Measurements from ENCODE around the gene AKR1B15. TPM values are rescaled to one million over a fixed set of nuclear protein-coding genes. Genes with fewer than 3 reads are reported as not detected.

Gene AKR1B15
- total RNA-seq, 1 donor from 2014 or later = not detected

GRCh38 chr7:134532180-134532953 lies 16.5 kb upstream of the AKR1B15 start:
- H3K27me3 ChIP-seq = no peaks in the 10 kb centered on the region
- no peaks in the 10 kb centered on the region for H3K36me3 ChIP-seq
- H3K9me3 ChIP-seq (ENCODE audit: low read depth) = no peaks in the 10 kb centered on the region
- Mint-ChIP-seq H3K4me3 (no peak overlapping the region), H3K27me3 (ENCODE audit: insufficient read depth, low read depth) (no peaks in the 10 kb centered on the region), H3K36me3 (no peaks in the 10 kb centered on the region), H3K9me3 (no peaks in the 10 kb centered on the region), H3K27ac (no peak overlapping the region), H3K4me1 (peaks cover 7% of the 10 kb centered on the region)
- no peaks in the 10 kb centered on the region for H3F3A ChIP-seq (ENCODE audit: low read depth)
- no peaks in the 10 kb centered on the region for H4K20me1 ChIP-seq (ENCODE audit: low read depth)
- H3K4me1 ChIP-seq = peaks cover 11% of the 10 kb centered on the region
- H2AFZ ChIP-seq (replicated peaks) = no peak overlapping the region
- no peak overlapping the region for H3K27ac ChIP-seq
- no peak overlapping the region for H3K9ac ChIP-seq
- no peak overlapping the region for H3K4me3 ChIP-seq
- H3K4me2 ChIP-seq = no peak overlapping the region
- TF ChIP-seq EZH2phosphoT487 (IDR thresholded peaks at IDR 0.05) = no peak
- no peak for TF ChIP-seq EZH2 (IDR thresholded peaks at IDR 0.05)
- TF ChIP-seq, protein P1, sequence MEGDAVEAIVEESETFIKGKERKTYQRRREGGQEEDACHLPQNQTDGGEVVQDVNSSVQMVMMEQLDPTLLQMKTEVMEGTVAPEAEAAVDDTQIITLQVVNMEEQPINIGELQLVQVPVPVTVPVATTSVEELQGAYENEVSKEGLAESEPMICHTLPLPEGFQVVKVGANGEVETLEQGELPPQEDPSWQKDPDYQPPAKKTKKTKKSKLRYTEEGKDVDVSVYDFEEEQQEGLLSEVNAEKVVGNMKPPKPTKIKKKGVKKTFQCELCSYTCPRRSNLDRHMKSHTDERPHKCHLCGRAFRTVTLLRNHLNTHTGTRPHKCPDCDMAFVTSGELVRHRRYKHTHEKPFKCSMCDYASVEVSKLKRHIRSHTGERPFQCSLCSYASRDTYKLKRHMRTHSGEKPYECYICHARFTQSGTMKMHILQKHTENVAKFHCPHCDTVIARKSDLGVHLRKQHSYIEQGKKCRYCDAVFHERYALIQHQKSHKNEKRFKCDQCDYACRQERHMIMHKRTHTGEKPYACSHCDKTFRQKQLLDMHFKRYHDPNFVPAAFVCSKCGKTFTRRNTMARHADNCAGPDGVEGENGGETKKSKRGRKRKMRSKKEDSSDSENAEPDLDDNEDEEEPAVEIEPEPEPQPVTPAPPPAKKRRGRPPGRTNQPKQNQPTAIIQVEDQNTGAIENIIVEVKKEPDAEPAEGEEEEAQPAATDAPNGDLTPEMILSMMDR (IDR thresholded peaks at IDR 0.05) = no peak
- no peak for DNase-seq (ENCODE audit: low spot score)
- no peaks in the 10 kb centered on the region for H3K79me2 ChIP-seq (ENCODE audit: low read depth)

DNA sequence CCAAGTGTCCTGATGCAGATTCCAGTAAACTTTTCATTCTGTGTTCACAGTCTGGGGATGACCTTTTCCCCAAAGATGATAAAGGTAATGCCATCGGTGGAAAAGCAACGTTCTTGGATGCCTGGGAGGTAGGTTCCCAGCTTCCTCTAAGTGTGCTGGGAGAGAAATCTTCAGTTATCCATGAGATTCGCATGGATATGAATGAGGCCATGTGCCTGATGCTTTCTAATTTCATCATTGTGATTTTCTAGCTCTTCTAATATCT lies 16.0 kb upstream of the AKR1B15 start:
- no peak overlapping the region for H3K4me2 ChIP-seq
- H3K27ac Mint-ChIP-seq = no peak overlapping the region
- H3K9me3 Mint-ChIP-seq = no peaks in the 10 kb centered on the region
- TF ChIP-seq, protein P1 (IDR thresholded peaks at IDR 0.05) = no peak
- no peak for TF ChIP-seq EZH2 (IDR thresholded peaks at IDR 0.05)
- TF ChIP-seq EZH2phosphoT487 (IDR thresholded peaks at IDR 0.05) = no peak
- no peak overlapping the region for H3K27ac ChIP-seq
- no peak overlapping the region for H3K4me3 Mint-ChIP-seq
- no peaks in the 10 kb centered on the region for H3K36me3 ChIP-seq
- H3K36me3 Mint-ChIP-seq = no peaks in the 10 kb centered on the region
- H2AFZ ChIP-seq (replicated peaks) = no peak overlapping the region
- no peaks in the 10 kb centered on the region for H3K27me3 ChIP-seq
- no peaks in the 10 kb centered on the region for H3K9me3 ChIP-seq (ENCODE audit: low read depth)
- no peaks in the 10 kb centered on the region for H3K27me3 Mint-ChIP-seq (ENCODE audit: insufficient read depth, low read depth)
- H3K4me1 ChIP-seq = peaks cover 5% of the 10 kb centered on the region
- no peaks in the 10 kb centered on the region for H4K20me1 ChIP-seq (ENCODE audit: low read depth)
- no peak for DNase-seq (ENCODE audit: low spot score)
- H3K4me3 ChIP-seq = no peak overlapping the region
- peaks cover 6% of the 10 kb centered on the region for H3K4me1 Mint-ChIP-seq
- H3F3A ChIP-seq (ENCODE audit: low read depth) = no peaks in the 10 kb centered on the region
- H3K9ac ChIP-seq = no peak overlapping the region
- no peaks in the 10 kb centered on the region for H3K79me2 ChIP-seq (ENCODE audit: low read depth)

DNA sequence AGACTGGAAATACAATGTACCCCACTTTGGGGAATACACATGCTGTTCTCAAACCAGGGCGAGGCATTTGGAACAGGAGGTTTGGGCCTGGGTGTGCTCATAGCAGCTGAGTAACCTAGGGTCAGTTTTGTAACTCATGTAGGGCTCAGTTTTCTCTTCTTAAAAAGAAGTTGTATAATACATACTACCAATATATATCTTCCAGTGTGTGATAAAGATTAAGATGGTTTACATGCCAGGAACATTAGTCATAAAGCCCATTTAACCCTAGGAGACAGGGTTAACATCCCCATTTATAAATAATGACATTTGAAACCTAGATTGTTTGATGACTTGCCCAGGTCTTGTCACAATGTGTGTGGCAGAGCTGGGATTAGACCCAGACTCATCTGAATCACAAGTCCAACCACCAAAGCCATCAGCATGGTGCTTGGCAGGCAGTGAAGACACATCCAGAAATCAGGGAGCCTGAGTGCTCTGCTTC lies 15.6 kb upstream of the AKR1B15 start:
- Histone ChIP-seq H3F3A (ENCODE audit: low read depth) (no peaks in the 10 kb centered on the region), H3K27ac (no peak overlapping the region), H3K4me3 (no peak overlapping the region), H3K36me3 (no peaks in the 10 kb centered on the region), H2AFZ (replicated peaks) (no peak overlapping the region), H3K9me3 (ENCODE audit: low read depth) (no peaks in the 10 kb centered on the region), H3K27me3 (no peaks in the 10 kb centered on the region), H3K9ac (no peak overlapping the region), H4K20me1 (ENCODE audit: low read depth) (no peaks in the 10 kb centered on the region), H3K79me2 (ENCODE audit: low read depth) (no peaks in the 10 kb centered on the region), H3K4me2 (no peak overlapping the region), H3K4me1 (peaks cover under 1% of the 10 kb centered on the region)
- H3K4me3 Mint-ChIP-seq = no peak overlapping the region
- no peaks in the 10 kb centered on the region for H3K36me3 Mint-ChIP-seq
- no peaks in the 10 kb centered on the region for H3K9me3 Mint-ChIP-seq
- TF ChIP-seq, protein P1 (IDR thresholded peaks at IDR 0.05) = no peak
- no peak for TF ChIP-seq EZH2 (IDR thresholded peaks at IDR 0.05)
- TF ChIP-seq EZH2phosphoT487 (IDR thresholded peaks at IDR 0.05) = no peak
- H3K27ac Mint-ChIP-seq = no peak overlapping the region
- no peaks in the 10 kb centered on the region for H3K27me3 Mint-ChIP-seq (ENCODE audit: insufficient read depth, low read depth)
- H3K4me1 Mint-ChIP-seq = peaks cover 2% of the 10 kb centered on the region
- no peak for DNase-seq (ENCODE audit: low spot score)

All from neural progenitor cell (in vitro differentiated cells).